GM12865 (cell line): ENCODE data around the gene ROR2.

Experiments
- DNase-seq: peaks from one replicate; pipeline ENCODE4 v3.0.0; 2010; ENCODE audit warnings: low read depth
- H3K4me3 ChIP-seq: 2 replicates; pipeline ENCODE4 v1.5.1; 2011; ENCODE audit warnings: mild to moderate bottlenecking, low read depth, low read length, control low read depth
- CTCF ChIP-seq: IDR thresholded peaks from 2 replicates; pipeline ENCODE4 v1.5.1; 2011; ENCODE audit warnings: low read length, control low read depth, low read depth, inconsistent platforms; ENCODE audit not compliant: insufficient read depth; ENCODE audit errors: missing control alignments

ROR2 gene

GRCh38 chr9:91841591-91841990 is 108.4 kb downstream of the ROR2 start:
- no peak overlapping the region for H3K4me3 ChIP-seq
- TF ChIP-seq CTCF: no peak
- DNase-seq: no peak

- no peak overlapping the region for H3K4me3 ChIP-seq
- no peak for DNase-seq
- TF ChIP-seq CTCF: no peak
Measured at GRCh38 chr9:91840882-91841281, 109.1 kb downstream of the ROR2 start.

- TF ChIP-seq CTCF: no peak
- no peak for DNase-seq
- no peak overlapping the region for H3K4me3 ChIP-seq
Measured at GRCh38 chr9:91840469-91840868, 109.6 kb downstream of the ROR2 start.

- TF ChIP-seq CTCF: no peak
- peak; percentile 26 for DNase-seq
- H3K4me3 ChIP-seq: peak overlapping the region; percentile 15; the same call in 1 of the 2 replicates
Measured at GRCh38 chr9:91839926-91840465, 110.0 kb downstream of the ROR2 start.

GRCh38 chr9:91837981-91838731 is 111.9 kb downstream of the ROR2 start:
- no peak overlapping the region for H3K4me3 ChIP-seq
- no peak for DNase-seq
- TF ChIP-seq CTCF: no peak

GRCh38 chr9:91836515-91836914 is 113.5 kb downstream of the ROR2 start:
- H3K4me3 ChIP-seq: no peak overlapping the region
- no peak for DNase-seq
- TF ChIP-seq CTCF: no peak

- TF ChIP-seq CTCF: no peak
- no peak for DNase-seq
- H3K4me3 ChIP-seq: no peak overlapping the region
Measured at GRCh38 chr9:91835632-91836031, 114.4 kb downstream of the ROR2 start.
